Esophagus squamous epithelium (tissue), 4 donors: ENCODE data around the gene ITIH1.

Experiments
- POLR2A ChIP-seq, 4 donors: fragments of 450-650 bp; IDR thresholded peaks; one replicate each; pipeline ENCODE4 v1.6.1; 2017; ENCODE audit warnings: antibody characterized with exemption in 4 of 4, mild to moderate bottlenecking in 4 of 4, moderate library complexity in 3 of 4
- TF ChIP-seq, protein P1 (sequence below), 6 experiments: fragments of 450-650 bp in 4 of 6; fragments of 200-600 bp in 2 of 6; sonication (generic) in 2 of 6; IDR thresholded peaks; one replicate each; pipeline ENCODE4 v1.5.1; 2016 to 2019; ENCODE audit warnings: antibody characterized with exemption in 6 of 6, mild to moderate bottlenecking in 4 of 6, moderate library complexity in 4 of 6

DNA sequence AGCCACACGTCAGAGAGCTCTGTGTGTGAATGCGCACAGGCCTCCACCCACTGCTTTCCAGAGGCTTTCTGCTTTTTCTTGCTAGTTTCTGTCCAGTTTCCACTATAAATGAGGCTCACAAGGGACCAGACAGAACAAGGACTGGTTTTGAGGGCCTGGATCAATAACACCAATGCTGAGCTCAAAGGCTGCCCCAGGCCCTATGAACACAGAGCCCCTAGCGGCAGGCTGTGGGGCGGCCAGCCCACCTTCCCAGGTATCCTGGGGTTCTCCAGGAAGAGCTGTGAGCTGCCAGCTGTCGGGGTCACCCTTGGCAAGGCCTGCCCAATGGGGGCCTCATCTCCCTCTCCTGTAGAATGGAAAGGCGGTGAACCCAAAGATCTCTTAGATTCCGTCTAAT lies 15.0 kb downstream of the ITIH1 start:
- TF ChIP-seq, protein P1, sequence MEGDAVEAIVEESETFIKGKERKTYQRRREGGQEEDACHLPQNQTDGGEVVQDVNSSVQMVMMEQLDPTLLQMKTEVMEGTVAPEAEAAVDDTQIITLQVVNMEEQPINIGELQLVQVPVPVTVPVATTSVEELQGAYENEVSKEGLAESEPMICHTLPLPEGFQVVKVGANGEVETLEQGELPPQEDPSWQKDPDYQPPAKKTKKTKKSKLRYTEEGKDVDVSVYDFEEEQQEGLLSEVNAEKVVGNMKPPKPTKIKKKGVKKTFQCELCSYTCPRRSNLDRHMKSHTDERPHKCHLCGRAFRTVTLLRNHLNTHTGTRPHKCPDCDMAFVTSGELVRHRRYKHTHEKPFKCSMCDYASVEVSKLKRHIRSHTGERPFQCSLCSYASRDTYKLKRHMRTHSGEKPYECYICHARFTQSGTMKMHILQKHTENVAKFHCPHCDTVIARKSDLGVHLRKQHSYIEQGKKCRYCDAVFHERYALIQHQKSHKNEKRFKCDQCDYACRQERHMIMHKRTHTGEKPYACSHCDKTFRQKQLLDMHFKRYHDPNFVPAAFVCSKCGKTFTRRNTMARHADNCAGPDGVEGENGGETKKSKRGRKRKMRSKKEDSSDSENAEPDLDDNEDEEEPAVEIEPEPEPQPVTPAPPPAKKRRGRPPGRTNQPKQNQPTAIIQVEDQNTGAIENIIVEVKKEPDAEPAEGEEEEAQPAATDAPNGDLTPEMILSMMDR (IDR thresholded peaks at IDR 0.05) = no peak
- no peak for TF ChIP-seq POLR2A (IDR thresholded peaks at IDR 0.05)
